HG03460 (cell line): ENCODE measurements around the gene EIF5.

Source experiments
- ATAC-seq: cut with Tn5 transposase; IDR thresholded peaks from one replicate; pipeline ENCODE4 v1.9.1; 2021; ENCODE audit not compliant: unreplicated experiment

The EIF5 gene

DNA sequence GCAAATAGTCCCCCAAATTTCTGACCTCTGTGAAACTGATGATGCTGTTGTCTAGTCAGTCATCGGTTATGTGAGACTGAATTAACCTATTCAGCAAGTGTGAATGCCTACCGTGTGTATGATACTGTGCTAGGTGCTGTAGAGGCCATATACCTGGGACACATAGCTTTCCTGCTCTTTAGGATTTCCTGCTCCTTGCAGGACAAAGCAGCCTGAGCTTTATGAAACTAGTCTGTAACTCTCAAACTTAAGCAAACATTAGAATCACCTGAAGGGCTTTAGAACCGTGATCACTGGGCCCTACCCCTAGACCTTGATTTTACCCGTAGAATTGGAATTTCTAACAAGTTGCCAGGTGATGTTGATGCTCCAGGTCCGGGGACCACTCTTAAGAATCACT, 58.1 kb downstream of the EIF5 start:
- ATAC-seq, result no peak

DNA sequence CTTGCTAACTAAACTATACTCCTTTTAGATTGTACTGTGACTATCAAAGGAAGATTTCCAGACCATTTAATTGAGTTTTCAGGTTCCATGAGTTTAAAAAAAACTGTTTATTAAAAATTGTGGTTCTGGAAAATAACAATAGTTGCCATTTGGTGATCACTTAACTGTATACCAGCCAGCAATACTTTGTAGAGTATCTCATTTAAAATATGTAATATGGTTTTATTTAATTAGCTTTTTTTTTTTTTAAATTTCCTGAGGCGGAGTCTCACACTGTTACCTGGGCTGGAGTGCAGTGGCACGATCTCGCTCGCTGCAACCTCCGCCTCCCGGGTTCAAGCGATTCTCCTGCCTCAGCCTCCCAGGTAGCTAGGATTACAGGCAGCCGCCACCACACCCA, 58.5 kb downstream of the EIF5 start:
- no peak for ATAC-seq

DNA sequence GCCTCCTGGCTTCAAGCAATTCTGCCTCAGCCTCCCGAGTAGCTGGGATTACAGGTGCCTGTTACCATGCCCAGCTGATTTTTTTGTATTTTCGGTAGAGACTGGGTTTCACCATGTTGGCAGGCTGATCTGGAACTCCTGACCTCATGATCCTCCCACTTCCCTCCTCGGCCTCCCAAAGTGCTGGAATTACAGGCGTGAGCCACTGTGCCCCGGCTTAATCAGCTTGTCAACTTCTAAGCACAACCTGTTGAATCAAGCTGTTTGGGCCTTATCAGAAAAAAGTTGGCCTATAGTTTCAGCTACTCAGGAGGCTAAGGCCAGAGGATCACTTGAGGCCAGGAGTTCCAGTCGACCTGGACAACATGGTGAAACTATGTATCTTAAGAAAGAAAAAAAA, 59.0 kb downstream of the EIF5 start:
- no peak for ATAC-seq

DNA sequence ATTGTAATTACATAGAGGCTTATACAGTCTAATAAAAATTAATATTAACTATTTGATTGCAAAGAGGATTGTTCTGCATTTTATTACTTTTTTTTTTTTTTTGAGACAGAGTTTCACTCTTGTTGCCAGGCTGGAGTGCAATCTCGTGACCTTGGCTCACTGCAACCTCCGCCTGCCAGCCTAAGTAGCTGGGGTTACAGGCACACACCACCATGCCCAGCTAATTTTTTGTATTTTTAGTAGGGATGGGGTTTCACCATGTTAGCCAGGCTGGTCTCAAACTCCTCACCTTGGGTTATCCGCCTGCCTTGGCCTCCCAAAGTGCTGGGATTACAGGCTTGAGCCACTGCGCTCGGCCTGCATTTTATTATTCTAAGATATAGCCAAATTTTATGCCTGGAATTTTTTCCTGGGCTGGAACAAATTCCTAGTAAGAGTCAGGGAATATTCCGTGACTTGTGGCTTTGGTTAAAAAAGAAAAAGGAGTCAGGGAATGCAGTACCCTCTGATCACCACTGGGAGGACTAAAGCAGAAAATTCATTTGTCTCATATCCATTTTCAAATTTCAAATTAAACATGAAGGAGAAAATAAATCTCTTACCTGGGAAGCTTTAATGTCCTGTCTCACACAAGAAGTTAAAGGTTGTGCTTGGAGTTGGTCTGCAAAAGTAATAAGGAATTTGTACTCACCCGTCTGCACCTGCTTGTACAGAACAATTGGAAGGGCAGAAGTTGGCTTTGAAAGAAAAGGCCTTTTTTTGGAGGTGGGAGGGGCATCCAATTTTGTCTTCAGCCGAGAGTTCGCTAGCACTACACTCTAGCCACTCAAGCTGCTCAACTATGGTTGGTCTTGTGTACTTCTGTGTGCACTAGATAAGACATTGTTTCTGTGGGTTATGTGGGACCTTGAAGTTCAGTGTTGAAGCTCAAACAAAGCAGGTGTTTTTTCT, 59.9 kb downstream of the EIF5 start:
- no peak for ATAC-seq
